PC-3 (cell line): ENCODE data around the gene SLC9A9. TPM values are rescaled to one million over a fixed set of nuclear protein-coding genes. Genes with fewer than 3 reads are reported as not detected.

ENCODE experiments used
- ATAC-seq: fragments of 200-7000 bp; cut with Tn5 transposase; 2 replicates; pipeline ENCODE4 v1.9.1; 2020; ENCODE audit warnings: mild to moderate bottlenecking, moderate library complexity
- BruUV-seq: library from RNA; stranded (reverse); fragments of 400-500 nt; replicated peaks from 2 replicates; lab custom pipeline; 2021; lab: Mats Ljungman, UMichigan
- CTCF ChIA-PET: fragments of 300-600 bp; sonication (Branson Sonifier 250); formaldehyde crosslinking; loops from one replicate; lab custom pipeline; 2022; ENCODE audit warnings: antibody characterized with exemption; lab: Charles Lee
- POLR2A ChIA-PET: fragments of 300-600 bp; sonication (Branson Sonifier 250); formaldehyde crosslinking; loops from one replicate; lab custom pipeline; 2022; ENCODE audit warnings: antibody characterized with exemption; ENCODE audit not compliant: unreplicated experiment; lab: Charles Lee
- DNase-seq: peaks from one replicate; pipeline ENCODE4 v3.0.0-alpha.2; 2015
- H2AFZ ChIP-seq: fragments of 300-600 bp; sonication (generic); 2 replicates; pipeline ENCODE4 v1.6.0; 2016; ENCODE audit warnings: antibody characterized with exemption, low read length
- H3F3A ChIP-seq: fragments of 300-600 bp; sonication (generic); one replicate; pipeline ENCODE4 v1.6.0; 2017; ENCODE audit warnings: antibody characterized with exemption, low read length, control low read depth, mild to moderate bottlenecking; ENCODE audit not compliant: unreplicated experiment
- H3K27ac ChIP-seq: fragments of 300-600 bp; sonication (generic); 2 replicates; pipeline ENCODE4 v1.5.1; 2016; ENCODE audit warnings: mild to moderate bottlenecking, low read length
- H3K27me3 ChIP-seq: fragments of 300-600 bp; sonication (generic); 2 replicates; pipeline ENCODE4 v1.6.1; 2016; ENCODE audit warnings: low read length, mixed read lengths
- H3K36me3 ChIP-seq: fragments of 300-600 bp; sonication (generic); 2 replicates; pipeline ENCODE4 v1.6.1; 2016; ENCODE audit warnings: low read depth, mixed run types, low read length, mixed read lengths
- H3K4me1 ChIP-seq: fragments of 300-600 bp; sonication (generic); 2 replicates; pipeline ENCODE4 v1.5.1; 2016; ENCODE audit warnings: low read length; ENCODE audit not compliant: insufficient read depth
- H3K4me2 ChIP-seq: fragments of 300-600 bp; sonication (generic); 2 replicates; pipeline ENCODE4 v1.6.0; 2016; ENCODE audit warnings: low read length
- H3K4me3 ChIP-seq: fragments of 300-600 bp; sonication (generic); 2 replicates; pipeline ENCODE4 v1.5.1; 2016; ENCODE audit warnings: mild to moderate bottlenecking, low read length, mixed read lengths
- H3K79me2 ChIP-seq: fragments of 300-600 bp; sonication (generic); 2 replicates; pipeline ENCODE4 v1.6.1; 2017; ENCODE audit warnings: low read length, mixed read lengths
- H3K9ac ChIP-seq: fragments of 300-600 bp; sonication (generic); 2 replicates; pipeline ENCODE4 v1.6.0; 2016; ENCODE audit warnings: mild to moderate bottlenecking, low read length
- H3K9me2 ChIP-seq: fragments of 300-600 bp; sonication (generic); replicated peaks from 2 replicates; pipeline ENCODE4 v1.6.1; 2016; ENCODE audit warnings: mixed run types, low read length, mixed read lengths
- H3K9me3 ChIP-seq: fragments of 300-600 bp; sonication (generic); 2 replicates; pipeline ENCODE4 v1.6.1; 2016; ENCODE audit warnings: low read length, mixed read lengths
- H4K20me1 ChIP-seq: fragments of 300-600 bp; sonication (generic); 2 replicates; pipeline ENCODE4 v1.6.1; 2016; ENCODE audit warnings: low read length, mixed read lengths
- EZH2 ChIP-seq: fragments of 300-600 bp; sonication (generic); IDR thresholded peaks from one replicate; pipeline ENCODE4 v1.6.1; 2017; ENCODE audit warnings: antibody characterized with exemption, mild to moderate bottlenecking, low read length; ENCODE audit not compliant: unreplicated experiment
- EZH2phosphoT487 ChIP-seq: fragments of 300-600 bp; sonication (generic); IDR thresholded peaks from 2 replicates; pipeline ENCODE4 v1.6.1; 2018; ENCODE audit warnings: mild to moderate bottlenecking, antibody characterized with exemption, low read length, borderline replicate concordance
- intact Hi-C: fragments of 100-400 bp; cut with micrococcal nuclease; formaldehyde crosslinking; loops from 2 replicates; pipeline ENCODE4 v1.9.0; 2023
- total RNA-seq: library from RNA; depleted of rRNA; stranded (reverse); fragments of >200 nt; gene quantifications from 2 replicates; pipeline ENCODE4 v1.2.3, GENCODE V29; 2014
- TF ChIP-seq, protein P1 (sequence below): fragments of 300-600 bp; sonication (generic); conservative IDR thresholded peaks from 2 replicates; pipeline ENCODE4 v1.5.1; 2017; ENCODE audit warnings: antibody characterized with exemption, low read depth, mild to moderate bottlenecking, low read length

Gene SLC9A9
- total RNA-seq, 1 experiment from 2014 or later = 0.07 TPM

DNA sequence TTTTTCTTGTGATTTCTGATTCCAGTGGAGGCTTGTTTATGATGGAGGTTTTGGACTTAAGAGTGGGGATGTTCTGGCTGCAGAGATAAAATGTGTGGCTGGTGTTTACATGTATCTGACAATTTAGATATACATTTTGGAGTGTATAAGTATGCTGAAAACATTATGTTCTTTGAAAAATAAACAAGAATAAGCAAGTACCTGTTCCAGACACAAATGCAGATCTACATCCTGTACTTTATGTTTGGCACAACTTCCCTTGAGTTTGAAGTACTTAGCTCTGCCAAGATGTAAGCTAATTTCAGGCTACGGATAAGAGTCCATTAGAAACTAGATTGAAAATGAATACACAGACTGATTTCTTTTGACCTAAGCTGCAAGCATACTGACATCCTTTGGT is 451.5 kb downstream of the SLC9A9 start:
- no peak overlapping the region for H3K4me3 ChIP-seq
- H3F3A ChIP-seq = no peaks in the 10 kb centered on the region
- no peaks in the 10 kb centered on the region for H3K4me1 ChIP-seq
- BruUV-seq = no TSS peak
- H3K4me2 ChIP-seq = no peak overlapping the region
- H4K20me1 ChIP-seq = no peaks in the 10 kb centered on the region
- H3K9me2 ChIP-seq = no peaks in the 10 kb centered on the region
- no peak overlapping the region for H3K9ac ChIP-seq
- H2AFZ ChIP-seq = no peak overlapping the region
- TF ChIP-seq EZH2 = no peak
- no peaks in the 10 kb centered on the region for H3K27me3 ChIP-seq
- H3K27ac ChIP-seq = no peak overlapping the region
- no peaks in the 10 kb centered on the region for H3K36me3 ChIP-seq
- H3K9me3 ChIP-seq = no peaks in the 10 kb centered on the region
- POLR2A ChIA-PET = no interaction called here
- DNase-seq (no peak), ATAC-seq (no peak)
- intact Hi-C loops = no loop called here
- CTCF ChIA-PET = no interaction called here
- H3K79me2 ChIP-seq = no peaks in the 10 kb centered on the region

DNA sequence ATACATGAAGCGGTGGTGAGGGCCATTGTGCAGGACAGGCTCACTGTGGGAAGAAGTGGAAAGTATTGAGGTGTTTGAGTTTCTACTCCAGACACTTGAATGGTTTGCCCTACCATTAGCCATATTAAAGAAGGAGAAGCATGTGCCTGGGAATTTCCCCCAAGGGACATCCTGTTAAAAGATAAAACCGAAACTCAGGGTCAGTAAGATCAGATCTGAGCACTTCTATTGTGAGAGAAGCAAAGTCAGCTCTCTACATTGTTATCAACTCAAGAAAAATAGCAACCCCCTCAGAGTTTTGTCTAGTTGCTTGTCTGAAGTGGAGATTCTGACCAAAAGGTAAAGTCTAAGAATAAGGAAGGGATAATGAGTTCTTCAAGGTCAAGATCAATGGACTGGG is 458.9 kb downstream of the SLC9A9 start:
- no TSS peak for BruUV-seq
- Histone ChIP-seq H3K36me3 (no peaks in the 10 kb centered on the region), H3K27ac (no peak overlapping the region), H3K4me1 (no peaks in the 10 kb centered on the region), H3K9ac (no peak overlapping the region), H3K4me2 (no peak overlapping the region), H3K9me2 (no peaks in the 10 kb centered on the region), H4K20me1 (no peaks in the 10 kb centered on the region), H3K4me3 (no peak overlapping the region), H2AFZ (no peak overlapping the region), H3K79me2 (no peaks in the 10 kb centered on the region), H3K9me3 (no peaks in the 10 kb centered on the region), H3K27me3 (no peaks in the 10 kb centered on the region), H3F3A (no peaks in the 10 kb centered on the region)
- TF ChIP-seq EZH2phosphoT487 = no peak
- TF ChIP-seq, protein P1, sequence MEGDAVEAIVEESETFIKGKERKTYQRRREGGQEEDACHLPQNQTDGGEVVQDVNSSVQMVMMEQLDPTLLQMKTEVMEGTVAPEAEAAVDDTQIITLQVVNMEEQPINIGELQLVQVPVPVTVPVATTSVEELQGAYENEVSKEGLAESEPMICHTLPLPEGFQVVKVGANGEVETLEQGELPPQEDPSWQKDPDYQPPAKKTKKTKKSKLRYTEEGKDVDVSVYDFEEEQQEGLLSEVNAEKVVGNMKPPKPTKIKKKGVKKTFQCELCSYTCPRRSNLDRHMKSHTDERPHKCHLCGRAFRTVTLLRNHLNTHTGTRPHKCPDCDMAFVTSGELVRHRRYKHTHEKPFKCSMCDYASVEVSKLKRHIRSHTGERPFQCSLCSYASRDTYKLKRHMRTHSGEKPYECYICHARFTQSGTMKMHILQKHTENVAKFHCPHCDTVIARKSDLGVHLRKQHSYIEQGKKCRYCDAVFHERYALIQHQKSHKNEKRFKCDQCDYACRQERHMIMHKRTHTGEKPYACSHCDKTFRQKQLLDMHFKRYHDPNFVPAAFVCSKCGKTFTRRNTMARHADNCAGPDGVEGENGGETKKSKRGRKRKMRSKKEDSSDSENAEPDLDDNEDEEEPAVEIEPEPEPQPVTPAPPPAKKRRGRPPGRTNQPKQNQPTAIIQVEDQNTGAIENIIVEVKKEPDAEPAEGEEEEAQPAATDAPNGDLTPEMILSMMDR = no peak
- no peak for TF ChIP-seq EZH2
- CTCF ChIA-PET = no interaction called here
- DNase-seq (no peak), ATAC-seq (no peak)
- intact Hi-C loops = no loop called here
- POLR2A ChIA-PET = no interaction called here

DNA sequence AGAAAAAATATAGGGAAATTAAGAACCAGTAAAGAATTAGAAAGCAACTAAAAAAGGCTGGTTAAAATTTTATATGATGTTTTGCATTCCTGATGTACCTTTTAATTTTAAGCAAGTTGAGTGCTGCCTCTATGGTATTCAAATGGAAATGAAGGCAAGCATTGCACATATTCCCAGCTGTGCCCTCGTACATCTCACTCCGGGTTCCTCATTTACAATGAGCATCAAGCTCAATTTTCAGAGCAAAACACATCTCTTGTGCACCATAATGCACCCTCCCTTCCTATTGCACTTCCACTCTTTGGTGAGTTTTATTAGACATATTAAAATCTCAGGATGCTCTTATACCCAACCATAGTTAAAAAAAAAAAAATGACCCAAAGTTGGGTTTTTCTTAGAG is 460.8 kb downstream of the SLC9A9 start:
- no peak overlapping the region for H3K4me2 ChIP-seq
- no peaks in the 10 kb centered on the region for H3K27me3 ChIP-seq
- intact Hi-C loops = no loop called here
- H3K4me1 ChIP-seq = no peaks in the 10 kb centered on the region
- no peaks in the 10 kb centered on the region for H3F3A ChIP-seq
- H3K79me2 ChIP-seq = no peaks in the 10 kb centered on the region
- no peak overlapping the region for H3K27ac ChIP-seq
- ChIA-PET CTCF (no interaction called here), POLR2A (no interaction called here)
- no peak overlapping the region for H2AFZ ChIP-seq
- H3K36me3 ChIP-seq = no peaks in the 10 kb centered on the region
- H3K4me3 ChIP-seq = no peak overlapping the region
- DNase-seq (no peak), ATAC-seq (no peak)
- no TSS peak for BruUV-seq
- no peaks in the 10 kb centered on the region for H4K20me1 ChIP-seq
- H3K9ac ChIP-seq = no peak overlapping the region
- no peaks in the 10 kb centered on the region for H3K9me3 ChIP-seq
- TF ChIP-seq EZH2 = no peak
- TF ChIP-seq, protein P1 = no peak
- TF ChIP-seq EZH2phosphoT487 = no peak
- no peaks in the 10 kb centered on the region for H3K9me2 ChIP-seq
